Activated T-helper 2 cell treated with anti-CD3 and anti-CD28 coated beads, Interferon-gamma antibody, Interleukin-2, Interleukin-4, amounts not matched to agents 10 μg/mL and 5 μg/mL and 100 μg/mL, durations not matched to agents 14 hours and 24 hours and 36 hours (primary cell): ENCODE results near the gene CADPS2. TPM values are rescaled to one million over a fixed set of nuclear protein-coding genes. Genes with fewer than 3 reads are reported as not detected.

Experiments used
- DNase-seq: peaks from one replicate; pipeline ENCODE4 v3.0.0; 2021; ENCODE audit warnings: low spot score
- H3K27ac Mint-ChIP-seq: one replicate; pipeline ENCODE4 v1.8.0; 2021; ENCODE audit warnings: mixed read lengths
- H3K27me3 Mint-ChIP-seq: one replicate; pipeline ENCODE4 v1.8.0; 2021; ENCODE audit warnings: low read depth, mixed read lengths
- H3K36me3 Mint-ChIP-seq: one replicate; pipeline ENCODE4 v1.8.0; 2021; ENCODE audit warnings: low read depth, mixed read lengths
- H3K4me1 Mint-ChIP-seq: one replicate; pipeline ENCODE4 v1.8.0; 2021; ENCODE audit warnings: low read depth, mixed read lengths
- H3K4me3 Mint-ChIP-seq: one replicate; pipeline ENCODE4 v1.8.0; 2021; ENCODE audit warnings: low read depth, mild to moderate bottlenecking, moderate library complexity, mixed read lengths
- H3K9me3 Mint-ChIP-seq: one replicate; pipeline ENCODE4 v1.8.0; 2021; ENCODE audit warnings: mixed read lengths
- intact Hi-C: fragments of 100-400 bp; cut with micrococcal nuclease; formaldehyde crosslinking; loops from one replicate; pipeline ENCODE4 v1.15.1; 2023
- total RNA-seq: library from RNA; stranded (reverse); gene quantifications from 2 replicates; pipeline ENCODE4 v1.2.3, GENCODE V29; 2022

The CADPS2 gene
- total RNA-seq, 1 donor from 2014 or later, result not detected

DNA sequence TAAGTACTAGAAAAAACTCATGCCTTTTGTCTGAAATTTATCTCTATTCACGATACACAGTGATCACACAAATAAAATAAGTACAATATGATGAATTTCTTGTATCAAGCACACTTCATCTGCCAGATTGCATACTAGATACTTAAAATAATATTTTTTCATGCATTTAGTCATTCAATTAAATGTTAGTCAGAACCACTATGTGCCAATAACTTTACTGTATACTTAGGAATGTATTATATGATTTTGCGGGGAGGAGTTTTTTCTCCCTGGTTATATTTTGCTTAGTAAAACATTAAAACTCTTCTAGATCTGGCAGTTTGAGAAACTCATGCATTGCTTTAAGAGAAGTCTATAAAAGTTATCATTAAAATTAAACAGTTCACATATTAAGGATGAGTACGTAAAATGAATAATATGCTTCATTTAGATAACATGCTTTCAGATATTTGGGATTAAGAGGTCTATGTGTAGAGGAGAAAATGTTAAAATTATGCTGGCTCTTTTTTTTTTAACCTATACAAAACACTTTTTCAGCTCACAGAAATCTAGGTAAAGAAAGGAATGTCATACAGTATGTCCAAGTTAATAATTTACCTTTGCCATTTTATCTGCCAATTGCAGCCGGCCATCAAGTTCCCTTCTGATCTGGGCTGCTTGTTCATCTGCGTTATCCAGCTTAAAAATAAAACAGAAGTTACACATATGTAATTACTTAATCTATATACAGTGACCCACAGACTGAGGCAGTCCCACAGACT is 257.4 kb downstream of the CADPS2 start:
- intact Hi-C loops, result no loop called here
- no peaks in the 10 kb centered on the region for H3K36me3 Mint-ChIP-seq
- no peaks in the 10 kb centered on the region for H3K27me3 Mint-ChIP-seq
- DNase-seq, result no peak
- peaks cover 5% of the 10 kb centered on the region for H3K9me3 Mint-ChIP-seq
- no peaks in the 10 kb centered on the region for H3K4me1 Mint-ChIP-seq
- H3K27ac Mint-ChIP-seq, result no peak overlapping the region
- H3K4me3 Mint-ChIP-seq, result no peak overlapping the region

- peaks cover 5% of the 10 kb centered on the region for H3K9me3 Mint-ChIP-seq
- no peaks in the 10 kb centered on the region for H3K4me1 Mint-ChIP-seq
- H3K27me3 Mint-ChIP-seq, result no peaks in the 10 kb centered on the region
- H3K36me3 Mint-ChIP-seq, result no peaks in the 10 kb centered on the region
- intact Hi-C loops, result no loop called here
- DNase-seq, result no peak
- H3K4me3 Mint-ChIP-seq, result no peak overlapping the region
- no peak overlapping the region for H3K27ac Mint-ChIP-seq
These were observed 259.5 kb downstream of the CADPS2 start for GRCh38 chr7:122626785-122627184.

DNA sequence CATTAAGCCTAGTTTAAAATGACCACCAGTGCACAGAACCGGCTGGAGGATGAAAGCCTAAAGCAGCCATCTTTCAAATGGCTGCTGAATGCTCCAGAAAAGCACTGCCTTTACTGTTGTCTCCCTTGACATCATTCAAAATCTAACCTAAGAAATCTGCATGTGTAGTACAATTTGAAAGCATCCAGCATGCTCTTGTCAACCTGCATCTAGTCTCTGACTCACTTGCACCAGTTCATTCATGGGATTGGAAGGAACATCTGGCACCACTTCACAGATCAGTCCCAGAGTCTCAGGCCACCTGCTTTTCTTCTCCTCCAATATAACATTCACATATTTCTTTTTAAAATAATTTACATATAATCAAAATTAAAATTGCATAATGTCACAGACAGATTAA is 263.6 kb downstream of the CADPS2 start:
- Mint-ChIP-seq H3K4me3 (no peak overlapping the region), H3K27me3 (no peaks in the 10 kb centered on the region), H3K36me3 (no peaks in the 10 kb centered on the region), H3K4me1 (no peaks in the 10 kb centered on the region), H3K27ac (no peak overlapping the region), H3K9me3 (peaks cover 5% of the 10 kb centered on the region)
- DNase-seq, result no peak
- intact Hi-C loops, result no loop called here

DNA sequence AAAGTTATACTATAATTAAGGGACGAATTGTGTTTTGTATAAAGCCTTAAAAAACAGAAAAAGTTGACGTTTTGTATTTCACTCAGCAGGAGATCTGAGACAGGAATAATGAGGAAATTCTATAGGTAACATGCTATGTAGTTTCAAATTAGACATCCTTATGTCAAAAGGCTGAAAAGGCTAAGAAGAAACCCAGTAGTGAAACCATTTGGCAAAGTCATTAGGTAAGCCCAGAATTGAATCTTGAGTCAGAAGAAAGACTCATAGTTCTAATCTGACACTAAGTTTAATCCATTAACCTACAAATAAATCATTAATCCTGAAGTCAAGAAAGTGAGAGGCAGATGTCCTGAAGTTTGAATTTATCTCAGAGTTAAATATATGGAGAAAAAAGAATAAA is 266.6 kb downstream of the CADPS2 start:
- intact Hi-C loops, result no loop called here
- Mint-ChIP-seq H3K9me3 (no peaks in the 10 kb centered on the region), H3K4me1 (no peaks in the 10 kb centered on the region), H3K4me3 (no peak overlapping the region), H3K27me3 (no peaks in the 10 kb centered on the region), H3K36me3 (no peaks in the 10 kb centered on the region), H3K27ac (no peak overlapping the region)
- no peak for DNase-seq

GRCh38 chr7:122618585-122619189 is 267.6 kb downstream of the CADPS2 start:
- Mint-ChIP-seq H3K9me3 (no peaks in the 10 kb centered on the region), H3K27ac (no peak overlapping the region), H3K4me1 (no peaks in the 10 kb centered on the region), H3K36me3 (no peaks in the 10 kb centered on the region), H3K4me3 (no peak overlapping the region), H3K27me3 (no peaks in the 10 kb centered on the region)
- intact Hi-C loops, result no loop called here
- DNase-seq, result no peak

DNA sequence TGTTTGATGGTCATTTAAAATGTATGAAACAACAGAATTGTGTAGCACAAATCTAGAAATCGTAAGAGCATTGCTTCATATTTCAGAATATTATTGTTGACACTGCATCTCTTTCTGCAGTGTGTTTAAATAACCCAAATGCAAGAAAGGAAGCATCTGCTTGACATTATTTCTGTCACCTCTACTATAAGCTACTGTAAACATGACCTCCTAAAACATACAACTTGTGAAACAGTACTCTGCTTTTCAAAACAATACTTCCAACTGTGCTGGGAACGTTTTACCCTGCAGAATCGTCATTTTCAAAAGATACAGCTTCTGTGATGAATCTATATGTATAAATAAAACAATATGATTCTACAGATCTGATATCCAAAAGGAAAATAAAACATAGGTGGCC is 269.3 kb downstream of the CADPS2 start:
- no peaks in the 10 kb centered on the region for H3K9me3 Mint-ChIP-seq
- H3K36me3 Mint-ChIP-seq, result no peaks in the 10 kb centered on the region
- no peak overlapping the region for H3K4me3 Mint-ChIP-seq
- intact Hi-C loops, result no loop called here
- no peak for DNase-seq
- H3K27me3 Mint-ChIP-seq, result no peaks in the 10 kb centered on the region
- no peak overlapping the region for H3K27ac Mint-ChIP-seq
- H3K4me1 Mint-ChIP-seq, result no peaks in the 10 kb centered on the region

DNA sequence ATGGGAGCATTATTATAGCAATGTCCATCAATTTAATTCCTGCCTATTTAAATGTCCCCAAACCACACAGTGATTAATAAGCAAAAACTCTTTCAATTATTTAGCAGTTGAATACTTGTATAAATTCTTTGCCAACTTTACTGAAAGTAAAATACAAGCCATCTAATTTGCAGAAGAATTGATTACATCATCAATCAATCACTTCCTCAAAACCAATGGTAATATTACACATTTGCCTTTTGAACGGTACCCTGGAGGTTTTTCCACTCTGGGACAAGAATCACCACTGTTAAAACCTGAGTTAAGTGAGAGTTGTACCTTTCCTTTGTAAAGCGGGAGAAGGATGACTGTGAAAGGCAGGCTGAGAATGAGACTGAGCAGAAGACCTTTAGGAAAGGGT is 280.3 kb downstream of the CADPS2 start:
- Mint-ChIP-seq H3K4me1 (no peaks in the 10 kb centered on the region), H3K27ac (no peak overlapping the region), H3K4me3 (no peak overlapping the region), H3K9me3 (no peaks in the 10 kb centered on the region), H3K36me3 (no peaks in the 10 kb centered on the region), H3K27me3 (no peaks in the 10 kb centered on the region)
- no peak for DNase-seq
- intact Hi-C loops, result no loop called here

GRCh38 chr7:122604251-122604650 is 282.0 kb downstream of the CADPS2 start:
- no peak overlapping the region for H3K4me3 Mint-ChIP-seq
- no peak overlapping the region for H3K27ac Mint-ChIP-seq
- no peaks in the 10 kb centered on the region for H3K27me3 Mint-ChIP-seq
- intact Hi-C loops, result no loop called here
- H3K9me3 Mint-ChIP-seq, result no peaks in the 10 kb centered on the region
- no peaks in the 10 kb centered on the region for H3K36me3 Mint-ChIP-seq
- no peaks in the 10 kb centered on the region for H3K4me1 Mint-ChIP-seq
- DNase-seq, result no peak

- no peak for DNase-seq
- Mint-ChIP-seq H3K36me3 (no peaks in the 10 kb centered on the region), H3K9me3 (no peaks in the 10 kb centered on the region), H3K27ac (no peak overlapping the region), H3K4me3 (no peak overlapping the region), H3K4me1 (no peaks in the 10 kb centered on the region), H3K27me3 (no peaks in the 10 kb centered on the region)
- intact Hi-C loops, result no loop called here
These were observed 283.5 kb downstream of the CADPS2 start for GRCh38 chr7:122602800-122603199.

DNA sequence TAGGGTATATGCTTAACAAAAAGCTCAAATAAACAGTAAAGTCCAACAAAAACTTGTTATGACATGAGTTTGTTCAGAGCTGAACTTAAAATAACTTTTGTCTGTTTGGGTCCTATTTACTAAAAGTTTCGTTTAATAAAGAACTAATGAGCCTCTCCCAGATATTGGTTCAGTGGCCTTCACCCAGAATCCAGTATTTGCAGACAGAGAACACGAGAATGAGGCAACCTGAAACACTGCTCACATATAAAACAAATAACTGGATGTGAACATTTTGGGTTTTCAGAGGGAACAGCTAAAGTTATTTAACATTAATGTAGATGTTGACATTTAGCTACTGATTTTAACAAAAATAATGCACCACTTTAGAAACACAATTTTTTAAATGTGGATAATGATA is 285.6 kb downstream of the CADPS2 start:
- no peak overlapping the region for H3K4me3 Mint-ChIP-seq
- H3K27ac Mint-ChIP-seq, result no peak overlapping the region
- H3K36me3 Mint-ChIP-seq, result no peaks in the 10 kb centered on the region
- intact Hi-C loops, result no loop called here
- DNase-seq, result no peak
- no peaks in the 10 kb centered on the region for H3K27me3 Mint-ChIP-seq
- H3K9me3 Mint-ChIP-seq, result no peaks in the 10 kb centered on the region
- H3K4me1 Mint-ChIP-seq, result no peaks in the 10 kb centered on the region

GRCh38 chr7:122600042-122600441 is 286.2 kb downstream of the CADPS2 start:
- no peak overlapping the region for H3K27ac Mint-ChIP-seq

DNA sequence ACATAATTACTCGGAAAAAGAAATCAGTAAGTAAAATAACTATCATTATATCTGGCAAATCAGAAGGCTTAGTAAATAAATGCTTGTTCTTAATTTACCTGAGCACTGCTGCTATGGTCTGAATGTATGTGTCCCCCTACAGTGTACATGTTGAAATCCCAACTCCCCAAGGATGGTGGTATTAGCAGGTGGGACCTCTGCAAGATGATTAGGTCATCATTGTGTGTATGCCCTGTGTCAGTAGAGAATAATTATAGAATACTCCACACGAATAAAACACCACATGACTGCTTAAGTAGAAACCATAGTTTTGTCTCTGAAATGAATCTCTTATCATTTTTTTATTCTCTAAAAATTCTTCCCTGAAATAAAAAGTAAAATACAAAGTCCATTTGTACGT is 289.0 kb downstream of the CADPS2 start:
- intact Hi-C loops, result no loop called here
- no peaks in the 10 kb centered on the region for H3K27me3 Mint-ChIP-seq
- H3K36me3 Mint-ChIP-seq, result no peaks in the 10 kb centered on the region
- no peak overlapping the region for H3K4me3 Mint-ChIP-seq
- no peaks in the 10 kb centered on the region for H3K9me3 Mint-ChIP-seq
- DNase-seq, result no peak
- no peaks in the 10 kb centered on the region for H3K4me1 Mint-ChIP-seq
- H3K27ac Mint-ChIP-seq, result no peak overlapping the region

More at GRCh38 chr7:122600042-122600441, 286.2 kb downstream of the CADPS2 start:
- H3K27me3 Mint-ChIP-seq, result no peaks in the 10 kb centered on the region
- DNase-seq, result no peak
- H3K4me1 Mint-ChIP-seq, result no peaks in the 10 kb centered on the region
- H3K4me3 Mint-ChIP-seq, result no peak overlapping the region
- no peaks in the 10 kb centered on the region for H3K9me3 Mint-ChIP-seq
- H3K36me3 Mint-ChIP-seq, result no peaks in the 10 kb centered on the region
- intact Hi-C loops, result no loop called here

GRCh38 chr7:122595885-122596284 is 290.4 kb downstream of the CADPS2 start:
- Mint-ChIP-seq H3K36me3 (no peaks in the 10 kb centered on the region), H3K9me3 (no peaks in the 10 kb centered on the region), H3K4me3 (no peak overlapping the region), H3K27me3 (no peaks in the 10 kb centered on the region), H3K4me1 (no peaks in the 10 kb centered on the region), H3K27ac (no peak overlapping the region)
- no peak for DNase-seq
- intact Hi-C loops, result no loop called here
